ENCODE measurements around the gene PSMG4.

Gene PSMG4

GRCh38 chr6:3304500-3305215 is 45.9 kb downstream of the PSMG4 start:
- no peak for TF ChIP-seq GATA2 (IDR thresholded peaks at IDR 0.05; ENCODE audit: low read depth, low read length)
- no peak for TF ChIP-seq GATA3 (IDR thresholded peaks at IDR 0.05; ENCODE audit: low read depth, low read length)

- TF ChIP-seq GATA3 (IDR thresholded peaks at IDR 0.05; ENCODE audit: low read depth, low read length) (no peak), GATA2 (IDR thresholded peaks at IDR 0.05; ENCODE audit: low read depth, low read length) (no peak)
Measured at GRCh38 chr6:3305216-3305565, 46.4 kb downstream of the PSMG4 start.

- no peak for TF ChIP-seq GATA3 (IDR thresholded peaks at IDR 0.05; ENCODE audit: low read depth, low read length)
- TF ChIP-seq GATA2 (IDR thresholded peaks at IDR 0.05; ENCODE audit: low read depth, low read length): no peak
Measured at GRCh38 chr6:3305831-3306230, 47.1 kb downstream of the PSMG4 start.

GRCh38 chr6:3306848-3307247 is 48.1 kb downstream of the PSMG4 start:
- TF ChIP-seq GATA2 (IDR thresholded peaks at IDR 0.05; ENCODE audit: low read depth, low read length): no peak
- no peak for TF ChIP-seq GATA3 (IDR thresholded peaks at IDR 0.05; ENCODE audit: low read depth, low read length)

GRCh38 chr6:3307436-3307835 is 48.7 kb downstream of the PSMG4 start:
- TF ChIP-seq GATA2 (IDR thresholded peaks at IDR 0.05; ENCODE audit: low read depth, low read length) (no peak), GATA3 (IDR thresholded peaks at IDR 0.05; ENCODE audit: low read depth, low read length) (no peak)

GRCh38 chr6:3308106-3308505 is 49.4 kb downstream of the PSMG4 start:
- no peak for TF ChIP-seq GATA3 (IDR thresholded peaks at IDR 0.05; ENCODE audit: low read depth, low read length)
- TF ChIP-seq GATA2 (IDR thresholded peaks at IDR 0.05; ENCODE audit: low read depth, low read length): no peak

- TF ChIP-seq GATA2 (IDR thresholded peaks at IDR 0.05; ENCODE audit: low read depth, low read length) (no peak), GATA3 (IDR thresholded peaks at IDR 0.05; ENCODE audit: low read depth, low read length) (no peak)
Measured at GRCh38 chr6:3309391-3310050, 50.8 kb downstream of the PSMG4 start.

- TF ChIP-seq GATA3 (IDR thresholded peaks at IDR 0.05; ENCODE audit: low read depth, low read length) (no peak), GATA2 (IDR thresholded peaks at IDR 0.05; ENCODE audit: low read depth, low read length) (no peak)
Measured at GRCh38 chr6:3310051-3310448, 51.3 kb downstream of the PSMG4 start.

GRCh38 chr6:3310703-3311102 is 52.0 kb downstream of the PSMG4 start:
- TF ChIP-seq GATA2 (IDR thresholded peaks at IDR 0.05; ENCODE audit: low read depth, low read length) (no peak), GATA3 (IDR thresholded peaks at IDR 0.05; ENCODE audit: low read depth, low read length) (no peak)

- TF ChIP-seq GATA3 (IDR thresholded peaks at IDR 0.05; ENCODE audit: low read depth, low read length): no peak
Measured at GRCh38 chr6:3311826-3312225, 53.1 kb downstream of the PSMG4 start.

GRCh38 chr6:3312604-3313231 is 54.0 kb downstream of the PSMG4 start:
- TF ChIP-seq GATA2 (IDR thresholded peaks at IDR 0.05; ENCODE audit: low read depth, low read length): no peak
- TF ChIP-seq GATA3 (IDR thresholded peaks at IDR 0.05; ENCODE audit: low read depth, low read length): no peak

GRCh38 chr6:3314176-3314575 is 55.4 kb downstream of the PSMG4 start:
- TF ChIP-seq GATA2 (IDR thresholded peaks at IDR 0.05; ENCODE audit: low read depth, low read length) (no peak), GATA3 (IDR thresholded peaks at IDR 0.05; ENCODE audit: low read depth, low read length) (no peak)

- TF ChIP-seq GATA2 (IDR thresholded peaks at IDR 0.05; ENCODE audit: low read depth, low read length) (no peak), GATA3 (IDR thresholded peaks at IDR 0.05; ENCODE audit: low read depth, low read length) (no peak)
Measured at GRCh38 chr6:3314621-3315467, 56.1 kb downstream of the PSMG4 start.

GRCh38 chr6:3315841-3316240 is 57.1 kb downstream of the PSMG4 start:
- TF ChIP-seq GATA3 (IDR thresholded peaks at IDR 0.05; ENCODE audit: low read depth, low read length) (no peak), GATA2 (IDR thresholded peaks at IDR 0.05; ENCODE audit: low read depth, low read length) (no peak)

All from SH-SY5Y (cell line).